HG03520 (cell line): ENCODE measurements around the gene MOB2.

Experiments used
- ATAC-seq: cut with Tn5 transposase; IDR thresholded peaks from one replicate; pipeline ENCODE4 v1.9.1; 2021; ENCODE audit warnings: mild to moderate bottlenecking, moderate library complexity; ENCODE audit not compliant: unreplicated experiment

MOB2 gene

DNA sequence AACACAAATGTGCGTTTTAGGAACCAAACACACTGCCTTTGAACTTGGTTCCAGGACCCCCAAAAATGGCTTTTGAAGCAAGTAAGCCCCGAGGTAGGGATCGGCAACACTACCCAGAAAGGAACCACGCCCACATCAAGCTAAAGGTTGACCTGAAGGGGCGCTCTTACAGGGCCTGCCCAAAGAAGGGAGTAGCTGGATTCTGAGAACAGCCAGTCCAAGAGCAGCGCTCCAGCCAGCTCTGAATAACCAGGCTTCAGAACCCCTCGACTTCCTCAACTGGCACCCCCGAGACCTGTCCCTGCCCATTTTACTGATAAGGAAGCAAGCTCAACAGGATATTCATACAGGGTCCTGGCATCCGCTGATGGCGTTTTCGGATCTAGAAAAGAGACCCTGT is 18.9 kb upstream of the MOB2 start:
- ATAC-seq = no peak

DNA sequence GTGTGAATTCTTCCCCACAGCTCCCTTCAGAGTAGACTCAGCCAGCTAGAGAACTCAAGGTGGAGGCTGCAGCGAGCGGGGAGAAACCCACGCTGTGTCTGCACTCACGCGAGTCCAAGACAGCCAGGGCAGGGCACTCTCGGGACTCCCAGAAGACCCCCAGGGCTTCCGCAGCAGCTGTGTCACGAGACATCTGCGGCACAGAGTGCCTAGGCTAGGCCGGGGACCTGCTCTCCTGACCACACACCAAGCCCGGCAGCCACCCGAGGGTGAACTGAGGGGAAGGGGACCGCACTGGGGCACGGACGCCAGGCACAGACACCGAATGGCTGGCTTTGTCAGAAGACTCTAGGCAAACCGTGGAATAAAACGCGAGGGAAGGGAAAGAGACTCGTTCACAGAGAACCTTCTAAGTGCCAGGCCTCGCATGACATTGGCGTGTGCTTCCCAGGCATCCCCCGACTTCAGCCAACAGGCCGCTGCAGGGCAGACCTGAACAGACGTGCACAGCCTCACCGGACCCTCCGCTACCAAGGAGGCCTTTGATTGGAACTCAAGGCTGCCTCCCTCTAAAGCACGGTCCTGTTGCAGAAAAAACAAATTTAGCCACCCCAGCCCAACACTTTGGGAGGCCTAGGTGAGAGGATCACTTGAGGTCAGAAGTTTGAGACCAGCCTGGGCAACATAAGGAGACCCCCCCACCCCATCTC is 18.2 kb upstream of the MOB2 start:
- no peak for ATAC-seq

DNA sequence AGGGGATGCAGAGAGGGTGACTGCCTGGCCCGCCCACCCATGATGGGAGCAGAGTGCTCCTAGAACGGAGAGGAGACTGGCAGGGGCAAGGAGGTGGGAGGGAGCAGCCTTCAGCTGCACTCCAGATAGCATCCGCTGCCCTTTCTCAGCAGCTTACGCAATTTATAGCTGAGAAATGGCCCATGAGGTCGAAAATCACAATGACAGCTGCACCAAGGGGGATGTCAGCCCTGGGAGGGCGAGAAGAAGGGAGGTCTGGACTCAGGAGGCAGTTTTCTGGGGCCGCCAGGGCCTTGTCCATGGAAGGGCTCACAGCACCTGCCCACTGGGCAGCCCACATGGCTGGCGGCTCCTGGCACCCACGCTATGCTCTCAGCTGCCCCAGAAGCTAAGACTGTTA is 17.6 kb upstream of the MOB2 start:
- ATAC-seq = no peak

DNA sequence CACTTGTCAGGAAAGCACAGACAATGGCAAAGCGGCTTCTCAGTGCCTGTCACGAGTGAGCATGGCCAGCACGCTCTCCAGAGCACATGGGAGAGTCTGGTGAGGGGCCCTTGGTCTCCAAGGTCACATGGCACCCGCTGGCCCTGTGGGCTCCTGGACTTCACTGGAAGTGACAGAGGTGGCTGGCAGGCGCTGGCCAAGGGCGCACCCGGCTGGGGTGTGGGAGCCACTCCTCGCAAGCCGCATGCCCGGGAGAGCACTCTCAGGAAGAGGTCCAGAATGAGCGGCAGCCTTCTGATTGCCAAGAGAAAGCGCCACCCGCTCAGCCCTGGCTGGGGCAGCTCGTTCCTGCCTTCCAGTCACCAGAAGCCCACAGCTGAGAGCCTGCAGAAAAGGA is 17.1 kb upstream of the MOB2 start:
- ATAC-seq = no peak

DNA sequence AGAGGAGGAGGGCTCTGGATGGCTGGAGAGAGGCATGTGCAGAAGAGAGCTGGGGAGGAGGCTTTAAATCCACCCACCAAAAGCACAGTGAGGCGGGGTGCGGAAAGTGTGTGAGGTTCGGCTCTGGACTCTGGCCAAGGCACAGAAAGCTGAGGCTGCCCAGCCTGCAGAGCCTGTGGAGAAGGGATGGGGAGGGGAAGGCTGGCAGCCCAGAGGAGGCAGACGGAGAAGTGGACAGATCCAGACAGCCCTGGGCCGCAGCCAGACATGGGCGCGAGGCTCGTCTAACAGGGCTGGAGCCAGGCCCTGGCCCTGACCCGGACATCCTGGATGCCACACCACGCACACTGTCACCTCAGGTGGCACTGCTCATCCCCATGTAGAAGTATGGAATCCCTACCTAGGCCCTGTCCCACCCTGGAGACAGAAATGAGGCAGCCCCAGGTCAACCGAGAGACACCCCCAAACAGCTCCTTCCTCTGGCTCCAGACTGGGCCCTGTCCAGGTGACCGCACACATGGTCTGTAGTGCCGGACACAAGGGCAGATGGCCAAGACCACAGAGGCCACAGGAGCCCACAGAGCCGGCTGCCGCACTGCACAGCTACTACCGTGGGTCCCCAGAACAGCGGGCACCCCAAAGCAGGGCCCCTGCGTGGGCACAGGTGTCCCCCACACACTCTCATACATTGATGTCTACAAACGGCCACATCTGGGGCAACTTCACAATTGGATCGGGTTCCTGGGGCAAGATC is 16.6 kb upstream of the MOB2 start:
- ATAC-seq = no peak

DNA sequence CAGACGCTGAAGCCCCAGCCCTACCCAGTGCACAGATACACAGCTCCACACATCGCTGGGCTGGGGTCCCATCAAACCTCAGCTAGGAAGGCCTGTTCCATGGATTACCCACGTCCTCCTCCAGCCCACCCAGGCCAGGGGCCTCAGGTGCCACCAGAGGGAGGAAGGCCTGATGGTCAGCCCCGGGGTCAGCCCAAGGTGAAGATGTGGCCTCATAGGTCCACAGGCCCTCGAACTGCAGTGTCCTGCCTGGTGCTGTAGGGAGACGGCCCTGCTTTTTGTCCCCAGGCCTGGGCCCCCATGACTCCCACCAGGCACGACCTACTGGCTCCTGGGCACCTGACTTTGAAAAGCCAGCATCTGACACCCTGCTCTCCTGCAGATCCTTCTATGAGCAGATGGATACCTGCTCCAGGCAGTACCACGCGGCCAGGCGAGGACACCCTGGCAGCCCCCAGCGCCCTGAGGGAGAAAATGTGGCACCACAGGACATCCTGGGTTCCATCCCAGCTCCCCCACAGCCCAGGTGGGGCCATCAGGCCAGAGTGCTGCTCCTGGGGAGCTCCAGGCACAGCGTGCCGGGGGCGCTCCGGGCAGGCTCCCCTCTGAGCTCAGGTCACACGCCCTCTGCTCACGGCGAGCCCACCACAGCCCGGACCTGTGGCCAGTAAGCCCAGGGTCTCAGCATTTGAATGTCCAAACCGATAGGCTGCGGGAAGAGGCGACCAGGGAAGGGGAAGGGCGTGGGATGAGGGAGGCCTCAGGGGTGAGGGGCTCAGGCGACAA is 15.8 kb upstream of the MOB2 start:
- no peak for ATAC-seq

DNA sequence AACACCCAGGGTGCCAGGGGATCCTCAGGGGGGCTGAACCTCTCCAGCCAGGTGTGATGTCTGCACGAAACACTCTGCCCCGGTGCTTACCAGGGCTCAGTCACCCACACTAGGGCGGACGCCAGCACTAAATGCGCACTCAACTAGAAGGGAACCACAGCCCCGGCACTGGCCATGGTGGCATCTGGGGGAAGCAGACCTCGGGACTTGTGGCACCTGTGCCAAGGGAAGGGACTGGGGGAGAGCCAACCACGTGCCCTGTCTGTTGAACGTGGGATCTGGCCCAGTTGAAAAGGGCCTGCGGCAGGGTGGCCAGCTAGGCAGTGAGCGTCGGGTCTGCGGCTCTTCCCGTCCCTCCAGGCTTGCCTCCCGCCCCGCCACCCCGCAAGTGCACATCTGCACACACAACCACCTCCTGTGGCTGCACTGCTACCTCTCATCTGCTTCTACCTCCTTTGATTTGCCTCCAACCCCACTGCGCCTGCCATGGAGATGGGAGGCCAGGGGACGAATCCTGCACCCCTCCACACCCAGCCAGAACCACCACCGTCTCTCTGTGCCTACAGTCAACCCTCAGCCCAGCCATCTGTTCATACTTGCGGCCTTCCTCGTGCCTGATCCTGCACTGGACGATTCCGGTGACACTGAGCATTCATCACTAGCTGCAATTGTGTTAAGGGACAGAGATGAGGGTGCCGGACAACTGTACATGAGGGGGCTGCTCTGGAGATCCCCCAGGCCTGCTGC is 15.0 kb upstream of the MOB2 start:
- ATAC-seq = no peak

DNA sequence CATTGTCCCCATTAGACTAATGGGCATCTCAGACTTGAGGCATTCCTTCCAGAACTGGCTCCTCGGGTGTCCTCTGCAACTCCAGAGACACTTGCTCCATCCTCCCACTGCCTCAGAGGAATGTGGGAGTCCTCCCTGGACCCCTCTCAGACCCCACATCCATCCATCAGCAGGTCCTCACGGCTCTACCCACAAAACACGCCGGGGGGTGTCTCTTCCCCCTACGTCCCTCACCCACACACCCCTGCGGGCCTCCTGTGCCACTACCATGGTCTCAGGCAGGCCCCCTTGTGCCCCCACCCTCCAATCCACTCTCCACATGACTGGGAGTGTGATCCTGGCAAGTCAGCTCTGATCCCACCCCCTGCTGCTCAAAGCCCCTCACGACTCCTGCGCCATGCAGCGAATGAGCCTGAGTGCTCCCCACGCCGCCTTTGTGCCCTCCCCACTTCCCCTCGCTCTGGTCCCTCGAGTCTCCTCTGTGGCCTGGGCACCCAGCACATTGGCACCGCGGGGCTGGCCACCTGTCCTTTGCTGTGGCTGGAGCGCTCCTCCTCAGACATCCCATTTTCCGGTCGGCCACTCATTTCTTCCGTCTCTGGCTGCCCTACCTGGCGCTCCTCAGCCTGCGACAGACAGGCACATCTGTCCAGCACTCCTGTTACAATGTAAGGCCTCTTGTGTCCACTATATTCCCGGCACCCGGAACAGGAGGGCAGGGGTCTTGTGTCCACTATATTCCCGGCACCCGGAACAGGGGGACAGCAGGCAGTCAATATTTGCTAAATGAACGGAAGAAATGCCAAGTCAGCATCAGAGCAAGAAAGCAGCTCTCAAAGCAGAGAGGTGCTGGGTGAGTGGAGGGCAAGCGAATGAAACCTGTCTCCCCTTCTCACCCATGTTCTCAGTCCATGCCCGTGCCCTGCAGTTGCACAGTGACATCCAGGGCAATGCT is 14.2 kb upstream of the MOB2 start:
- no peak for ATAC-seq

DNA sequence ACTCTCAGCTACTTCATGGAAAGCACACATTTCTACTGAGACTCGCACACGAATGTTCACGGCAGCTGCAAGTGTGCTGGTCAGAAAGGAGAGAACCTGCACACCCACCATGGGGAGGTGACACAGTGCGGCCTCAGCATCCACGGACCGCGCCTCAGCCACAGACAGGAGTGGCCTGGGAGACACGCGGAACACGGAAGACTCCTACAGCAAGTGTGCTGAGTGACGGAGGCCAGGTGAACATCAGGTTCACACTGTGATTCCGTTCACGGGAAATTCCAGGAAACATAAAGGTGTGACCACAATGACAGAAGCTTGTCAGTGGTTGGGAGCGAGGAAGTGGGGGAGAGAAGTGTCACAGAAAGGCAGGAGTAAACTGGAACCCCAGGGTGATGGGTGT is 13.3 kb upstream of the MOB2 start:
- no peak for ATAC-seq

DNA sequence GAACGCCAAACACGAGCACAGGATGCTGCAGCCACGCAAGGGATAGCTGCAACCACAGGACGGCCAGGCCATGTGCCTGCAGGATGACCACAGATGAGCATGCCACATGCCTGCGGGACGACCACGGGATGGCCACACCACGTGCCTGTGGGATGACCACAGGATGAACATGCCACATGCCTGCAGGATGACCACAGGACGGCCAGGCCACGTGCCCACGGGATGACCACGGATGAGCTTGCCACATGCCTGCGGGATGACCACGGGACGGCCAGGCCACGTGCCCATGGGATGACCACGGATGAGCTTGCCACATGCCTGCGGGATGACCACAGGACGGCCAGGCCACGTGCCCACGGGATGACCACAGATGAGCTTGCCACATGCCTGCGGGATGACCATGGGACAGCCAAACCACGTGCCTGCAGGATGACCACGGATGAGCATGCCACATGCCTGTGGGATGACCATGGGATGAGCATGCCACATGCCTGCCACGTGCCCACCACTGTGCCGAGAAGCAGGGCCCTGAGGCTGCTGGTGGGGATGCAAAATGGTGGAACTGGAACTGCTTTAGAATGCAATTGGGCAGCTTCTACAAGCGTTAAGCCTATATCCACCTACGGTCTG is 12.8 kb upstream of the MOB2 start:
- no peak for ATAC-seq

DNA sequence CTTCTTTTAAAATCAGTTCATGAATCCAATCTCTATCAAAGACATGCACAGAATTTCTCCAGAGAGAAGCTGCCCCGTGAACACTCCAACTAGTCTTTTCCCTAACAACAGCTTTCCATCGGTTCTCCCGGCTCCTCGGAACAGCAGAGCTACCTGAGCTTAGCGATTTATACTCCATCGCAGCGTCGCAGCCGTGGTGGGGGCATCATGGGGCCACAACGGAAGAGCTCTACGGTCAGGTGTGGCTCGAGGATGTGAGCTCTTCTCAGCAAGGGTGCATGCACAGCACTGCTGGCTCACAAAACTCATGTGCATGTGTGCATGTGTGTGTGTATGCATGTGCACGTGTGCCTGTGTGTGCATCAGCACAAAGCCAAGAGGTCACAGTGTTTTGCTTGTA is 11.7 kb upstream of the MOB2 start:
- no peak for ATAC-seq

DNA sequence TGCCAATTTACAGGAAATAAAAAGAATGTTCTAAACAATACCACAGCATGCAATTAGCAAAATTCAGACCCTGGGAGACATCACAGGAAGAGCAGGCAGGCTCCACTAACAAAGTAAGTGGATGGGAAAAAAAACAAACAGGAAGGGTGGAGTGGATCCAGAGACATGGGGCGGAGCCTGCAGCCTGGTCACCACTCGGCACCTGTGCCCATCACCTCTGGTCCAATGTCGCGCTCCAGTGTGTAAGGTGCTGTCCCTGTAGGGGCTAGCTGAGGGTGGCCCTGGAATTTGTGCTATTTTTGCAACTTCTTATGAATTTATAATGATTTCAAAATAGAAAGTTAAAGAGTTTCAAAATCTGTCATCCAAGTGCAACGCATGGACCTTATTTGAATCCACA is 11.0 kb upstream of the MOB2 start:
- ATAC-seq = no peak

DNA sequence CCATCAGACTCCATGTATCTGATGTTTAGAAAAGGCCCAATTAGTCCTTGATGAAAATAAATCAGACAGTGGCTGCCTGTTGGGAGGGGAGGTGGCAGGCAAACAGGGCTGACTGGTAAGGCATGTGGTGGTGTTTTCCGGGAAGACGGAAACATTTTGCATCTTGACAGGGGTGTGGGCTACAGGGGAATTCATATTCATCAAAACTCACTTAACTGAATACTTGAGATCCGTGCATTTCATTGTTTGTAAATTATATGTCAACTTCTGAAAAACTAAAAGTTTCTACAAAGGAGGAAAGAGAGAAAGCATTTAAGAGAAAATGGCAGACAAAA is 10.1 kb upstream of the MOB2 start:
- ATAC-seq = no peak

DNA sequence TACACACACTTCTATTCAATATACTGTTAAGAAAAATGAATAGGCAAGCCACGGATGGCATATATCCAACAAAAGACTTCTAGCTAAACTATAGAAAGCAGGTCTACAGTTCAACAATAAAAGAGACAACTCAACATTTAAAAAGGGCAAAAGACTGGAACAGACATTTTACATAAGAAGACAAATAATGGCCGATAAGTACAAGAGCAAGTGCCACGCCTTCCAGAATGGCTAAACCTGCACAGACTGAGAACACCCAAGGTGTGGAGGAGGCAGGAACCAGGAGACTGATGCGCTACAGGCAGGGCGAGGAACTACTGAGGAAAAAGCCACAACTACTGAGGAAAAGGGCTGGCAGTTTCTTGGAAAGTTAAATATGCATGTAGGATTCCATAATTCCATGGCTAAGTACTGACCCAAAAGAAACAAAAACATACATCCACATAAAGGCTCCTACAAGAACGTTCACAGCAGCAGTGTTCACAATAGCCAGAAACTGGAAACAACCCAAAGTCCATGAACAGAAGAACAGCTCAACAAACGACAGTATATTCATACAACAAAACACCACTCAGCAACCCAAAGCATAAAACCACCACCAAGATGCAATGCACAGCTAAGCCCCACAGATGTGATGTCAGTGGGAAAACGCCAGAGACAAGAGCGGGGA is 9.6 kb upstream of the MOB2 start:
- ATAC-seq = no peak

DNA sequence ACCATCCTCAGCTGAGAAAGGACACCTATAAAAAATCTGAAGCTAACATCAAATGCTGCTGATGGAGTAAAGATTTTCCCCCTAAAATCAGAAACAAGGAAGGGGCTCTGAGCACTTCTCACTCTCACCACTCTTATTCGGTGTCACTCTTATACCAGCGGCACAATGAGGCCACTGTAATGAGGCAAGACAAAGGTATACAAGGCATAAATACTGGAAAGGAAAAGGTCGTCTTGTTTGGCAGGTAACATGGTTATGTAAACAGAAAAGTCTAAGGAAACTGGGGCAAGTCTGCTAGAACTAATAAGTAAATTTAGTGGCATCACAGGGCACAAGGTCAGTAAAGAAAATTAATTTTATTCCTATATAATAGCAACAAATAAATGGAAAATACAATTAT is 8.1 kb upstream of the MOB2 start:
- ATAC-seq = no peak

DNA sequence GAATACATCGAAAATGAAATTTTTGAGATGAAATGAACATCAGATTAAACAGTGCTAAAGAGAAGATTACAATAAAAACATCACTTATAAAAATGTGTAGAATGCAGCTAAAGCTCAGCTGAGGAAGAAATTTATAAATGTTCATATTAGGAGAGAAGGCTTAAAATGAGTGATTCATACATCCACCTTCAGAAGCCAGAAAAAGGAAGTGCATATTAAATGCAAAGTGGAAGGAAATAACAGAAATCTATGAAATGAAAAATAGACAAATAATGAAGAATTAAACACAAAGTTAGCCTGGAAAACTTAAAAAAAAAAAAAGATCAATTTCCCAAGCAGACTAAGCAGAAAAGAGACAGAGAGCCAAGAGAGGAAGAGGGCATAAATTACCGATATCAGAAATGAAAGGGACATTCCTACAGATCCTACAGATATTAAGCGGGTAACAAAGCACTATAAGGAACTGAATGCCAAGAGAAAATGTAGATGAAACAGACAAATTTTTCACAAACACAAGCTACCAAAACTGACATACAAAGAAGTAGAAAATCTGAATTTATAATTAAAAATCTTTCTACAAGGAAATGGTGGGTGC is 7.2 kb upstream of the MOB2 start:
- ATAC-seq = no peak

DNA sequence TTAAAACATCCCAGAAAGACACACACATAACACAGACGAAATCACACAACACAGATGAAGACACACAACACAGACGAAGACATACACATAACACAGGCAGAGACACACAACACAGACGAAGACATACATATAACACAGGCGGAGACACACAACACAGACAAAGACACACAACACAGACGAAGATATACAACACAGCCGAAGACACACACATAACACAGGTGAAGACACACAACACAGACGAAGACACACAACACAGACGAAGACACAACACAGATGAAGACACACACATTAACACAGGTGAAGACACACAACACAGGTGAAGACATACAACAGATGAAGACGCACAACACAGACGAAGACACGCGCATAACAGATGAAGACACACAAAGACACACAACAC is 4.8 kb upstream of the MOB2 start:
- ATAC-seq = no peak

DNA sequence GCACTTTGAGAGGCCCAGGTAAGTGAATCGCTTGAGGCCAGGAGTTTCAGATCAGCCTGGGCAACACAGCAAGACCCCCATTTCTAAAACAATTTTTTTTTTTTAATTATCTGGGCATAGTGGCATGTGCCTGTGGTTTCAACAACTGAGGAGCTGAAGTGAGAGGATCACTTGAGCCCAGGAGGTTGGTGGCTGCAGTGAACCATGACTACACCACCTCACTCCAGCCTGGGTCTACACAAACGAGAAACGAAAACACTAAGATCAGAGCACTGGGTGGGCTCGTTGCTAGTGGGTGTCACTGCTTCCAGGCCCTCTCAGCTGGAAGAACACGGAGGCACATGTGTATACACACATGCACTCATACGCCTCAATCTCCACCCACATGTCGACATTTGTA is 4.1 kb upstream of the MOB2 start:
- ATAC-seq = no peak
